UCSD-AML1 (cell line): ENCODE data around the gene SLC44A5.
"Not testable (repeated sequence)": the region's sequence is repeated elsewhere in the genome, so short reads cannot be mapped to it uniquely, and the experiment has no call there.

ENCODE experiments used
- DNase-seq: peaks from one replicate; lab custom pipeline; 2025; ENCODE audit not compliant: unreplicated experiment; lab: John Stamatoyannopoulos, UW

The SLC44A5 gene

GRCh38 chr1:75522389-75522788, 88.5 kb downstream of the SLC44A5 start:
- no peak for DNase-seq

DNA sequence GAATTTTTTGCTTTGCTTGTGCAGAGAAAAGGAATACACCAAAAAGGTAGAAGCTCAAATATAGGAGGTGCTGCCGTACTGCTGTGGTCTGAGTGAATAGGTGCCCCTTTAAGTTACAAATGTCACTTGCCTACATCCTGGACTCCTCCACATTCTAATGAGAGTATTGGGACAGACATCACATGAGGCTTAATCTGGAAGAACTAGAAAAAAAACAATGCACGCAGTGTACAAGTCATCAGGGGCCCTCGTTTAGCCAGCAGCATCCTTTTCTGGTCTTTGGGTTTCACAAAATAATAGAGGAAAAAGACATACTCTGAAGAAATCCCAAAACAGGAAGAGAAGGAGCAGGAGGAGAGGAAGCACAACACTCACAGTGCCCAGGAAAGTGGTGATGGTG, 89.3 kb downstream of the SLC44A5 start:
- no peak for DNase-seq

DNA sequence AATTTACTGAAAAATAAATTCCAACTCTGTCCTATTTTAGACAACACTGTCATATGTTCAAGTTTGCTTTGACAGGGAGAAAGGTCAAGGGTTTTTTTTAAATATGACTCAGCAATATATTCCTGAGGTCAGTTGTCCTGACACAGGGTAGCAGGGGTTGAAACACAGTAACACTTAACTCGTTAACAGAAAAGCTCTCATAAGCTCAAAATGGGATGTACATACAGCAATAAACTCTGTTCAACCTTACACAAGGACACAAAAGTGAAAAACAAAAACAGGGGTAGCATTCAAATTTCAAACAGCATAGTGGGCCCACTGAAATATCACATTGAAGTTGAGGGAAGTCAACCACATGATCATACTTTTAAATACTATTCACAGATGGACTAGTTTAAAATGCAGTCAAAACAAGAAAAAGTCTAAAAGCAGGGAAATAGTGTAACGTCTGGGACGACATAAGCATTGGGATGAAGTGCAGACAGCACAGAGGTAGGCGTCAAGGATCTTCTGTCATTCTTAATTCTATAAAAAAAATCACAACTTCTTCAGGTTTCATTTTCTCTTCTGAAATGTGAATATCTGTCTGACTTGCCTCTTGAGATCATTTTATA, 89.9 kb downstream of the SLC44A5 start:
- no peak for DNase-seq

DNA sequence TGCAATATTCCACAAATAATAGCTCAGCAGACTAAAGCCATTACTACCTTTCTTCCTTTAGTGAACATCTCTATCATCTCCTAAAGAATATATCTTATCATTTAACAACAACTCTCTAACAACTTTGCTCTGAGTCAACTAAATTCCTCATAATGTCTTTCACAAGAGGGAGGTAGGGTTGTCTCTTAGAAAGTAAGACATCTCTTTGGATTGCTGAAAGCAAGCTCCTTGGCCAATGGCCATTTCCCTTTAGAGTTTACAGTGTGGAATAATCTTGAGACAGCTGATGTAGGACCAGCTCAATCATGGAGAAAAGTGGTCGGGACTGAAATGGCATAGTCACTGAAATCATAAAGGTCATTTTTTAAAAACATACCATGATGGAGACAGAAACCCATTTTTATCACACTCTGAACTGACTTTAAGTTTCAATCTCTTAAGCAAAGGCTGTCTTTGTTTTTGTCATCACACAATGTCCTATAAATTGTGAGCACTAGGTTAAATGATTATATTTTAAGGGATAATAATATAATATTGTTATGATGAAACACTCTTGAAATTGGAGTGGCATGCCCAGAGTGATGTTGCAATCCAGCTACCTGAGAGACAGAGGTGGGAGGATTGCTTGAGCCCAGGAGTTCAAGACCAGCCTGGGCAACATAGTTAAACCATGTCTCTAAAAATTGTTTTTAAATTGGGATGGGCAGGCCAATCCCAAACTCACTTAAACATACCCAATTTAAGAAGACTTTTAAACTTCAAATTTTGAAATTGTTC, 91.1 kb downstream of the SLC44A5 start:
- DNase-seq: no peak

- no peak for DNase-seq
Measured at GRCh38 chr1:75518686-75519085, 92.2 kb downstream of the SLC44A5 start.

GRCh38 chr1:75514270-75514669, 96.6 kb downstream of the SLC44A5 start:
- no peak for DNase-seq

- no peak for DNase-seq
Measured at GRCh38 chr1:75506976-75507375, 103.9 kb downstream of the SLC44A5 start.

- DNase-seq: no peak
Measured at GRCh38 chr1:75503221-75503974, 107.5 kb downstream of the SLC44A5 start.

- DNase-seq: no peak
Measured at GRCh38 chr1:75502776-75503175, 108.1 kb downstream of the SLC44A5 start.

- DNase-seq: no peak
Measured at GRCh38 chr1:75501577-75502295, 109.2 kb downstream of the SLC44A5 start.

- DNase-seq: no peak
Measured at GRCh38 chr1:75492011-75492410, 118.9 kb downstream of the SLC44A5 start.

- no peak for DNase-seq
Measured at GRCh38 chr1:75487399-75487798, 123.5 kb downstream of the SLC44A5 start.

GRCh38 chr1:75484789-75485188, 126.1 kb downstream of the SLC44A5 start:
- DNase-seq: no peak

GRCh38 chr1:75482951-75483350, 128.0 kb downstream of the SLC44A5 start:
- no peak for DNase-seq

GRCh38 chr1:75476486-75476885, 134.4 kb downstream of the SLC44A5 start:
- not testable (repeated sequence) for DNase-seq

GRCh38 chr1:75475696-75476095, 135.2 kb downstream of the SLC44A5 start:
- no peak for DNase-seq

DNA sequence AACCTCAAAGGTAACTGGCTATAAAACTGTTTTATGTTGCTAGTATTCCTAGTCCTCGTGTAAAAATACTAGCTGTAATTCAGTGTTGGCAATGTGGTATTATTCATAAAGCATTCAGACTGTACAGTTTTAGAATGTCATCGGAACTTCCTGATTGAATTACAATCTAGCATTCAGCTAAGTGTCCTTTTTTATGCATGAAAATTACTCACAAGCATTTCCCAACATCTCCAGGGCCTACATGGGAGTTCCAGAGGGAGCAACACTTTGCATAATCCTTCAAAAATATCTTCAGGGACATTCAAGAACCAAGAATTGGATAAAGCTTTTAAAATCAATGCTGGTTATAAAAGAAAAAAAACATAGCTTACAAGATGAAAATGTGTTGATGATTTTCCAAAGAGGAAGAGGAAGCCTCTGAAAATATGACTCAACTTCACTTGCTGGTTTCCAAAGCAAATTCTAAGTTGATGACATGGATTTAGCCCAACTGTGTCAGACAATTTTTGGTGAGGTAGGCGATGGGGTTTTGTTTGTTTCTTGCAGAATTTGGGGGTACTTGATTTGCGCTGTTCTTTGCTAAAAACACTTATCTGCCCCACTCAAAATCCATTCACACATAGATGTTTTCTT, 137.8 kb downstream of the SLC44A5 start:
- DNase-seq: no peak

DNA sequence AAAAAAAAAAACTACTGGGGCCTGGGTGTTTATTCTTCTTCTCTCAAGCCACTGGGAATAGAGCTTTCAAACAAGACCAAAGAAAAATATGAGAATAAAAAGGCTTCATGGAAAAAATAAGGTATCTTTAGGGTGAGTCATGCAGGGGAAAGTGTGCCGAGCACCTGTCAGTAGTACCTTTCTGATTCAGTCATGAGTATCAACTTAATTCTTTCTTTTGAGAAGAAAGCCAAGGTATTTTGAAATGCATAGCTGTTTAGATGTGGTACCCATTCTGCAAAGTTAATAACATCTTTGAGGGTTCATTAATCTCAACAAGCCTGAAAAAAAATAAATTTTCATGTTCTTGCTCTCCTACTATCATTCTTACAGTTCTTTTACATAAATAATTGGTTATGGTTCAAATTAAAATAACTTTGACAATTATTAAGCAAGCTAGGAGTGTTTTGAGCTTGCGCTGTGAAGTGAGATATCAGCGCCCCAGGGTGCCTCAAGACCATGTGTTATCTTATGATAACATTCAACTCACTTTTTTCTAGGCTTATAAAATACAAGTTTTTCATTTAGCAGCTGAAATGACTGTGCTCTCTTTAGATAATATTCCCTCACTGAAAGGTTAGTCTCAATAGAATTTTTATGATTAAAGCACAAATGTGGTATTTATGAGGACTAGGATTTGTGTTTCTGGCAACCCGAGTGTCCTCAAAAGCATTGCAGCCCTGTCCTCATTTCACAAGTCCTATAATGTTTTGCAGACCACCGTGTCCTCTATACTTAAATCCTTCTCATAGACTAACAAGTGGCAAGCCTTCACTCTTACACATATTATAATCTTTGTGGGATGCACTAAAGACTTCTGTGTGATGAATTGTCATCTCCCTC, 138.6 kb downstream of the SLC44A5 start:
- no peak for DNase-seq

DNA sequence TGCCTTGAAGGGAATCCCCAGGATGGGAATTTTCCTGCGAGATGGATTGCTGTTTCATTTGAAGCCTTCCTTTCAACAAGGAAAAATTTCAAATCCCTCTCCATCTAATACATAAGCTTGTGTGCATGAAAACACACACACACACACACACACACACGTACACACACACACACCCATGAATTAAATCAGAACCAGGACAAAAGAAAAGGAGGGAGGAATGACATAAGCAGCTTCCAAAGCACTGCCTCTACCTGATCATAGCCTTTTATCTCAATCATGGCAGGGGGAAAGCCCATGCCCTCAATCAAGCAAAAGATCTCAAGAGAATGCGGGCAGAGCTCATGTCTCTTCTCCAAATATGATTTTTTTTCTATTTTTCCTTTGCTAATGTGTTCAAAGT, 139.7 kb downstream of the SLC44A5 start:
- DNase-seq: no peak

DNA sequence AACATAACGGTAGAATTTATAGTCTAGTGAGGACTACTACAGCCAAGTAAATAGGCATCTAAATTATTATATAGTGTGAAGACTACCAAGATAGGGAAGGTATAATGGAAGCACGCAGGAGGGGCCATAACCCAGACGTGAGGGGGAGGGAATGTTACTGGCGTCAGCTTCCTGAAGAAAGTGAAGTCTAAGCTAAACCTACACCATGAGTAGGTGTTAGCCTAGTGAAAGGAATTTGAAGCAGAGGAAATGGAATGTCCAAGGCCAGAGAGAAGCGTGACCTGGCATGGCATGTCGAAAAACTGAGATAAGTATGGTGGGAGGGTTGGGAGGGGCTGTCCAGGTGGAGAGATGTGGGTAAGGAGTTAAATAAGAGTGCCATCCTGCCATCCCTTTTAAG, 140.5 kb downstream of the SLC44A5 start:
- no peak for DNase-seq
